GM21423 (cell line): ENCODE measurements around the gene MYO15B.
"Not testable (repeated sequence)": the region's sequence is repeated elsewhere in the genome, so short reads cannot be mapped to it uniquely, and the experiment has no call there.

Experiments
- ATAC-seq: cut with Tn5 transposase; IDR thresholded peaks from one replicate; pipeline ENCODE4 v1.9.1; 2021; ENCODE audit warnings: mild to moderate bottlenecking, moderate library complexity; ENCODE audit not compliant: unreplicated experiment

The MYO15B gene

DNA sequence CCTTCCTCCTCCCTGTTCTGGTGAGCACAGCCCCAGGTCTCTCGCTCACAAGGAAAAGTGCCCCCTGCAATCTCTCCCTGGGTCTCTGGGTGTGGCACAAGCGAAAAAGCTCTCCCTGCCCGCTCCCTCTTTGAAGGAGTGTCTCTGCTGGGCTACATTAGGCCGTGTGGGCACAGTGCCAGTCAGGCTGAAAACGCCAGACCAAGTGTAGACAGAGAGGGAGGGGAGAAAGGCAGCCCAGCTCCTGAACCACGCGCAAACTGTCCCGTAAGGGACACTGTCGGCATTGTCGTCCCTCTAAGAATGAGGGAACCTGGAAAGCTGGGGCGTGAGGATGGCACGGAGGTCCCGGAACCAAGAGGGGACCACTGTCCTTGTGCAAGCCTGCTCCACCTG lies 49.5 kb downstream of the MYO15B start:
- no peak for ATAC-seq

DNA sequence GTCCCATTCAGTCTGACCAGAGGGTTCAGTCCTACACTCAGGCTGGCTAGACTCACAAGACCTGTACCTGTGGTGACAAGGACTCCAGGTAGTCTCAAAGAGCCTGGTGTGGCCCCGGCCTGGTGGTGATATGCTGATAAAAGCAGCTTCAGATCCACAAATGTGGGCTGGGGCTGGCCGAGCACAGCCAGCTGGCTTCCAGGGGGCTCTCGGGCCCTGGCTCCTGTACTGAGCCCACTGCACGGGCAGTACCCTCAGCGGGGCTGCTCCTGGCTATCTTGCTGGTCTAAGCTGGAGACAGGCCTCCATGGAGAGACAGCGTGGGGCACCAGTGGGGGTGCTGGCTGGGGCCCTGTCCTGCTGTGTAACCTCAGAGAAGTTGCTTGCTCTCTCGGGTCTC lies 50.0 kb downstream of the MYO15B start:
- no peak for ATAC-seq

DNA sequence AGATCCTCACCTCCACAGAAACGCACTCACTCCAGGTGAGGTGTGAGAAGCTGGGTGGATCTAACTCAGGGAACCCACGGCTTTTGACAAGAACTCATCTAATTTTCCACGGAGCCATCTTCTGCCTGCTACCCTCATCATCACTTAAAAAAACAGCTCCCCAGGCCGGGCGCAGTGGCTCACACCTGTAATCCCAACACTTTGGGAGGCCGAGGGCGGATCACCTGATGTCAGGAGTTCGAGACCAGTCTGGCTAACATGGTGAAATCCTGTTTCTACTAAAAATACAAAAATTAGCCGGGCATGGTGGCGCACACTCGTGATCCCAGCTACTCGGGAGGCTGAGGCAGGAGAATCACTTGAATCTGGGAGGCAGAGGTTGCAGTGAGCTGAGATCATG lies 50.4 kb downstream of the MYO15B start:
- ATAC-seq = not testable (repeated sequence)

DNA sequence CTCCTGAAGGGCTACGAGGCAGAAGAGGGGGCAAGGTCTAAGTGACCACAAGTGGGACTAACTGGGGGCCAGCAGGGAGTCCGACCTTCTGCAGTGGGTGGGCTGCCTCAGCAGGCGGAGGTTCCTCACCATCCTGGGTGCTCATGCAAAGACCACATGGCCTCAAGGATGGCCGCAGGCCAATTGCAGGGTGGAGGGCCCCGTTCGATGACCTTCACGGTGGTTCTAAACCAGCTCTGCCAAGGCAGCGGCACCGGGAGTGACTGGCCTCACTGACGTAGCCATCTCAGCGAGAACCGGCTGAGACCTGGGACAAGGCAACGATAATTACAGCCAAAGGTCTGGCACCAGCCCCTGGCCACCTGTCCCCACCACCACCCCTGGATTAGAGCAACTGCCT lies 51.3 kb downstream of the MYO15B start:
- no peak for ATAC-seq

DNA sequence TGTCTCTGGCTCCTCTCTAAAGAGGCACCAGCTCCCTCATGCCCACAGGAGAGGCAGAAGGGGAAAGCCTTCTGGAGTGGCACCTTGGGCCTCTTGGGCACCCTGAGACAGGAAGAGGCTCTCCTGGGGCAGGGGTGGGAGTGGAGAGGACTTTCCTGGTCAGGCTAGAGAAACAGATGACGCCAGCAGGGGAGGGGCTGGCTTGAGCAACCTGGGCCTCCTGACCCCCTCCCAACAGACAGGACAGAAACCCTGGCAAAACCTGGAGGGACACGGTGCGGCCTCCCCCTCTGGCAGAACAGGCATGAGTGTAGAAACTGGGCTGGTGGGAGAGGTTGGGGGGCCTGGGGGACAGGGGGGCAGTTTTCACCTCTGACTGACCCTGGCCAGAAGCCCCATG lies 51.7 kb downstream of the MYO15B start:
- ATAC-seq = no peak

DNA sequence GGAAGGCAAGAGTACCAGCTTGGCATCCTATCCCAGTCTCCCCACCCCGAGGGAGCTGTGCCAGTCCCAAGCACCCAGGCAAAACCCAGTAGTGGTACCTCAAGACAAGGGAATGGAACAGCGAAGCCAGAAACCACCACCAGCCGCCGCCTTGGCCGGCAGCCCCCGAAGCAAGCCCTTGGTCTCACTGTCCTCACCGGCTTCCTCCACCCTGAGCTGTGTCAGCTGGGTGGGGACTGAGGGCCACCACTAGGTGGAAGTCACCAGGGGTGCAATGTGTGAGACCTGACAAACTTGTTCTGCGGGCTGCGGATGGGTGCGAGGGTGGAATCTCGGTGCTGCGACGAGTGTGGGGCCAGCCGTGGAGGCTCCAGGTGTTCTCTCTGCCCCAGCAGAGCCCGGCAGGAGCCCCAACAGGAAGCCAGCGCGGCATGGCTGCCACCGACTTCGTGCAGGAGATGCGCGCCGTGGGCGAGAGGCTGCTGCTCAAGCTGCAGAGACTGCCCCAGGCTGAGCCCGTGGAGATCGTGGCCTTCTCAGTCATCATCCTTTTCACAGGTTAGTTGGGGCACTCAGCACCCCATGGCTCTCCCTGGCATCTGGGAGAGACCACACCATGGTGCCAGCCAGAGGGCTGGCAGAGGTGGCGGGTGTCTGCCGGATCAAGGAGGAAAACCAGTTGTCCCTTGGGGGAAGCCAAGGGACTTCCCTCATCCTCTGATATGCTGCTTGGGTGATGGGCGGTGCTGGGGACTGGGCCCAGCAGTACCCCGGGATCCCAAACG lies 52.4 kb downstream of the MYO15B start:
- ATAC-seq = no peak

DNA sequence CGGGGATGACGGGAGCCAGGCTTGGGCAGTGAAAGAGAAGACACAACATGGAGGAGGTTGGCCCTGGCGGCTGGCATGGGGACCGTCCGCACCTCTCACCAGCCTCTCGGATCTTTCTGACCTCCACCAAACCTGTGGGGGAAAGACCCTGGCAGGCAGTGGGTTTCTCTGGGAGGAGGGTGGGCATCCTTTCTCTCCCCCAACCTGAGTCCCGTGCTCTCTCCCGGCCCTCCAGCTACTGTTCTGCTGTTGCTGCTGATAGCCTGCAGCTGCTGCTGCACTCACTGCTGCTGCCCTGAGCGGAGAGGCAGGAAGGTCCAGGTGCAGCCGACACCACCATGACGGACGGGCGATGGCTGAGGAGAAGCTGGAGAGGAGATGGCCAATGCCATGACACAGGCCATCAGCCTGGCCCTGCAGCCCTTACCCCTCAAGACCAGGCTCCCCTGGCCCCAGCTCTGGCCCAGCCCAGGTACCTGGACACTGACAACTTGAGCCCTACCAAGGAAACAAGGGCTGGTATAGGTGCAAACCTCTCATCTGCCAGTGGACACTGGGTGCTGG lies 53.0 kb downstream of the MYO15B start:
- ATAC-seq = no peak

DNA sequence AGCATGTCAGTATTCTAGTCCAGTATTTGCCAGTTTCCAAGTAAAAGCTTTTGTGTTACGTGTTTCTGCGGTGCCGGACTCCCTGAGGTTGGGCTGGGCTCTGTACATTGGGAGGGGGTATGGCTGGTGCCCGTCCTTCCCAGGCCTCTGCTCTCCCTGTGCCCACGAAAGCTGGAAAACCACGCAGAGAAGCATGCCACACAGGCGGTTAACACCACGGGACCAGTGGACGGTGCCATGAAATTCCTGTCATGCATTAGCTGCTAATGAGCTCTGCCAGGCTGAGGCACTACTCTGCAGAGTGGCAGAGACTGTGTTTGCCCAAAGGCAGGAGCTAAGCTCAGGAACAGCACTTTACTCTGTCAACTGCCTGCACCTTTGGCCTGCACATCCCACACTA lies 53.7 kb downstream of the MYO15B start:
- no peak for ATAC-seq

DNA sequence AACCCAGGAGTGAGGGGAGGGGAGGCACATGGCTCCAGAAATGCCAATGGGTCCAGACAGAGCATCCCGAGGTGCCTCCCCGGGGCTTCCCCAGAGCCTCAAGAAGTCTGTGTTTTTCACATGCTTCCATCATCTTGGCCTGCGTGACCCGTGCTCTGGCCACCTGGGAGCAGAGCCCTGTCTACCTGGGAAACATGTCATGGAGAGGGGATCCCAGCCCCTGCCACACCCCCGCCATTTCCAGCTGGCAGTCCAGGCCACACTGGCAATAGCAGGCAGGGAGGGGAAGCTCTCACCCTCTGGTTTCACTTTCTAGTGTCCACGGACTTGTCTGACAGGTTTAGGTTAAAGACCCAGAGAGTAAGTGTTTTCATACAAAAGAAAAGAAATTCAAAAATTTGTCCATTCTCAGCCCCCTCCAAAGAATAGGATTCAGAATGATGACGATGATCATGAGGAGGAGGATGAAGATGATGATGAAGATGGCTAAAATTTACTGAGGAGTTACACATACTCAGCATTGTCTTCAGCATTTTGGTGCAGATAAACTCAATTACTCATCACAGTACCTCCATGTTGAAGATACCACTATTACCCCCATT lies 54.7 kb downstream of the MYO15B start:
- ATAC-seq = no peak

DNA sequence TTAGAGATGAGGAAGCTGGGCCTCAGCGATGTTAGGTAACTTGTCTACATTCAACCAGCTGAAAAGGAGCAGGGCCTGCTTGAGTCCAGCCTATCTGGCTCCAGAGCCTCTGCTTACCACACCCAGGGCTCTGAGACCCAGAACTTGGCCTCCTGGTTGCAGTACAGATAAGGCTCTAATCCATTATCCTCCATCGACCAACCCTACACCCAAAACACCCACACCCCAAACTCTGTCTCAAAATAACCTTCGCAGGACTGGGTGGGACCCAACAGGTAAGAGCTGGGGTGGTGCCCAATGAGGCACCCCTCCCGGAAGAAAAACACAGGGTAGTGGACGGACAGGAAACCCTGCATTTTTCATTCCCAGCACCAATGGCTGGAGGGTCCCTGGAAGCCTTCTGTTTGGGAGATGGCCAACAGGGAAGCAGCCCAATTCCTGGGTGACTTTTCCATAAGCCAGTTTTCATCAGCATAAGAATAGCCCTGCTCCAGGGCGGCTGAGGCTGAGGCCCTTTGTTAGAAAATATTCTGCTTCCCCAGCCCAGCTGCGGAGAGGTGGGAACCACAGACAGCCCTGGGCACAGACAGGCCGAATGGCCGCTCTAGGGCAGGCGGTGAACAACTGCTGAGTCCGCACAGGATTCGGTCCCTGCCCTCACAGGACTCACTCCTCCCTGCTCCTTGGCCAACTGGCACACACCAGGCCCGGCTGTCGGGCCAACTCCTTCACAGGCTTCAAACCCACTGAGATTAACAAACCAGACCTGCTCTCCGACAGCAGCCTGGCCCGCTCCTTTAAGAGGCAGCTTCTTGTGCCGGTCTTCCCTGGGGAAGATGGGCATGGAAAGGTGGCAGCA lies 55.4 kb downstream of the MYO15B start:
- no peak for ATAC-seq

DNA sequence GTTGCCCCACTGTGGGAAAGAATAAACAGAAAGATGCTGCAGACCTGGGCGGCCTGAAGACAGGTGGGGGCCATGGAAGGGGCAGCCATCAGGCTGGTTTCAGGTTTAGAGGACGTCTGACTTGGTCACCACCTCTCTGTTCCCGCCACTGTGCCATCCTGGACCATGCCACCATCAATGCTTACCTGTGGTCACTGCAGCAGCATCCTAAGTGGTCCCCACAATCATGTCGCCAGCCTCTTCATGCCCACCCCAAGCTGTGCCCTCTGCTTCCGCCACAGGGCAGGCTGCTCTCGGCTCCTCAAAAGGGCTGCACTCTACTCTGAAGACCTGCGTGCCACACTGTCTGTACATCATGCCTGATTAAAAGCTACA lies 56.0 kb downstream of the MYO15B start:
- no peak for ATAC-seq

DNA sequence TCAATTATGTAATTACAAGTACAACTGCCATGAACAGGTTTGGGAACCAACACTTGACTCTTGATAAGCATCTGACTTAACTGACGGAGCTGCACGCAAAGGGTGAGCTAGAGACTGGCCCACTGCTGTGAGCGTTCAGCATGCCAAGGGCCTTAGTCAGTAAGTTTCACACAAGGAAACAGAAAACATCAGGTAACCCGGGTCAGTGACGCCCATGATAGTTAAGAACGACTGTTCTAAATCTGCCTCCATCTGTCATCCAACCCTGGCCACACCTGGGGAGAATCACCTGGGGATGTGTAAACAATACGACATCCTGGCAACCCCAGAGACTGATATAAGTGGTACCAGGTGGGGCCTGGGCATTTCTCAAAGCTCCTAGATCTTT lies 57.9 kb downstream of the MYO15B start:
- ATAC-seq = no peak

DNA sequence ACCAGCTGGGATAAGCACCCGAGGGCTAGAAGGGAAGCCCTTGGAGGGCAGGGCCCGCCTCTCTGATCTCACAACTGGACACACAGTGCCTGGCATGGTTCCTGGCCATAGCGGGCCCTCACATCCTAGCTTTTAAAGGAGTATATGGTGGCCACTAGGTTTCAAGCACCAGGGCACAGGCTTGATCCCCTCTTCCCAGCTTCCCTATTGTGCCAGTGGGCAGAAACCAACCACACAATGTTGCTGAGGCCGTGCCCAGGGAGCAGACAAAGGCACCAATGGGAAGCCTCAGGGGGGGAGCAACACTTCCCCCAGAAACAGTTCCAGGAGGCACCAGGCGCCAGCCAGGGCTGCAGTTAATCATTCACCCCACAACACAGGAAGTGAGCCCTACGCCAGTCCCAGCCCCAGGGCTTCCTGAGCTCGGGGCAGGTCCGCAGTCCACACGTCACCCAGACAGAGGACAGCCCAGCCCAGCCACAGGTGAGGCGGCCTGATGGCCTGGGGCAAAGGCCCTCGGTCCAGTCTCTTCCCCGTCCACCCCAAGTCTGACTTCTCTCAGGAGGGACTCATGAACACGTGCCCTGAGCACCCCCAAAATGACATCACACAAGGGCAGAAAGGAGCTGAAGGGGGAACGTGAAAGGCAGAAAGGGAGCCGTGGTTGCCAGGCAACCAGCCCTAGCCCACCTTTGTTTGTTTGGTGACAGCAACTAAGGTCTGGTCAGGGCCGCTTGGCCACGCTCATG lies 58.5 kb downstream of the MYO15B start:
- peak; percentile 89 for ATAC-seq

DNA sequence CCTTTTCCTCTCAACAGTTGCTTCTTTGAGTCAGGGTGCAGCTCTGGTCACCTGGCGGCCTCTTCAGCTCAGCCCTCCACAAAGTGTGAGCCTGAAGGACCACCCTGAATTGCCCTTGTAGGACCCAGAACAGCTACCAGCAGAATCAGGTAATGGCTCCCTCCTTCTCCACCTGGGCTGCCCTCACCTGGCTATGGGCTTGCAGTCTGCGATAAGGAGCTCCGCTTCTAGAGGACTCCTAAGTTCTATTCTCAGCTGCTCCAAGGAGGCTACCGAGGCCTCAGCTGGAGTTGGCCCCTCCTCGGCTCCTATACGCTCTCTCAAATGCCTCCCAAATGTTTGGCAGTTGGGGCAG lies 59.0 kb downstream of the MYO15B start:
- ATAC-seq = no peak

DNA sequence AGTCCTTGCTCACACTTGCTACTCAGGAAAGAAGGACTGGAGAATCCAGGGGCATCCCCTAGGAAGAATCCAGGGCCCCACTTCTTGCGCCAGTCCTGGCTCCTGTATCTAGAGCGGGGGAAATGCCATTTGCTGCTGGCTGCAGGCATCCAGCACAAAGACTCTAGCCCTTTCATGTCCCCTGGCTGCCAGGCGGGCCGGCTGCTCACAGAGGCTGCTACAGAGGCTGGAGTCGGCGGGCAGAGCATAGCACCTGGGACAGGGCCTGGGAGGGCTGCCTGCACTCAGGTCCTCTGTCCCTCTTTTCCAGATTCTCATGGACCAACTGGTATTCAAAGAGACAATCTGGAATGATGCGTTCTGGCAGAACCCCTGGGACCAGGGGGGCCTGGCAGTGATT lies 59.5 kb downstream of the MYO15B start:
- ATAC-seq = no peak

DNA sequence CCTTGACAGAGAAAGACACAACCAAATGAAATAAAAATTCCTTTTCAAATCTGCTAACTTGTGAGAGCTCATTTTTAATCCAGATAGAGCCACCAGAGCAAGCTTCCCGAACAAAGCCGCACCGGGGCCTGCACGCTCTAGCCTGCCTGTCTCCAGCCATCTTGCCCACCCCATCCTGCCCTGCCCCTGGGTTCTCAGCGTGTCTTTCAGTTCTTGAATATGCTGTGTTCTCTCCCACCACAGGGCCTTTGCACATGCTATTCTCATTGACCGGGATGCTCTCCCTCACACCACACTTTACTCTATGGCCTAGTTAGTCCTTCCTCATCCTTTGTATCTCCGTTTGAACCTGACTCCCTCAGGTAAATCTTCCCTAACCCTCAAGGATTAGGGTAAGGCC lies 60.3 kb downstream of the MYO15B start:
- ATAC-seq = no peak

DNA sequence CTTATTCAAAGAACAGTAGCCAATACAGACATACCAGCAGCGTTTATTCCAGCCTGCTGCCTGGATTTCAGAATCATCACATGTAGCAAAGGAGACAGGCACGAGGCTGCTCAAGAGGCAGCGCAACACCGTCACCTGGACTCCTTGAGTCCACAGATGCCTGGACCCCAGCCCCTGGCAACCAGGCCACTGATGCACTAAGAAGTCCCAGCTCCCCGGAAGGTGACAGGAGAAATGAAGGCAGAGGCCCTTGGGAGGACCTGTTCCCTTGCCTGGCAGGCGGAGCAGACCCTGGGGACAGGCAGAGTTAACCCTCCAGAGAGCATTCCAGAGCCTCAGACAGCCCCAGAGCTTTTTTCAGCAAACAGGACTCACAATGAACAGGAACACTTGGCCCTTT lies 62.1 kb downstream of the MYO15B start:
- no peak for ATAC-seq

DNA sequence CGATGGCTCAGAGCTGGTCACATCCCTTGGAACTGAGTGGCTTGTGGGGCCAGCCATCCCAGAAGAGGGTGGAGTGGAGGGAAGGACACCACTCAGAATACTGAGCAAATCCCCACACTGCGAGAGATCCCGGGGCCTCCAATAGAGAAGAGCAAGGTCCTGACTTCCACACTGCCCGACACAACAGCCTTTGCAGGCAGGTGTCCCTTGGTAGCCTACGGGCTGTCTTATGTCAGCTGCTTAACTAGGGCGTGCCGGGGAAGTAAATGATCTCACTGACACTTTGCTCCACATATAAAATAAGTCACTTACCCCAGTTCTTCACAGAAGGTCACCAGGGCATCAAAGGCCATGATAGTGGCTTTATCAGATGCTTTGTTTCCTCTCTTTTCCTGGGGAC lies 63.3 kb downstream of the MYO15B start:
- ATAC-seq = no peak

DNA sequence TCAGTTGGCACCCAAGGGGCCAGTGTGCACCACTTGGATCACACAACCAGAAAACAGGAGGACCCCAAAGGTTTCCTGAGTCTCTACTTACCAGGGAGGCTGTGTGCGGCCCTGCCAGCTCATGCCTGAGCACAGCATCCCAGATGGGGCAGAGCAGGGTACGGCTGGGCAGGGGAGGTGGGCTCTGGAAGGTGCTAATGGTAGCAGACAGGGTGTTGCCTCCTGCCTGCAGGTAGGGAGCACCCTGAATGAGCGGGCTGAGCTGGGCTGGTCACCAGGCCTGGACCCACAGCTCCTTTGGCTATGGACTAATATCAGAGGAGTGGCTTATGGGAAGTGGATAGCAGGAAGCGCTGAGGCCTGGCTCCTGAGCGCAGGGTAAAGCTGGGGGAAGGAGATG lies 64.7 kb downstream of the MYO15B start:
- no peak for ATAC-seq

DNA sequence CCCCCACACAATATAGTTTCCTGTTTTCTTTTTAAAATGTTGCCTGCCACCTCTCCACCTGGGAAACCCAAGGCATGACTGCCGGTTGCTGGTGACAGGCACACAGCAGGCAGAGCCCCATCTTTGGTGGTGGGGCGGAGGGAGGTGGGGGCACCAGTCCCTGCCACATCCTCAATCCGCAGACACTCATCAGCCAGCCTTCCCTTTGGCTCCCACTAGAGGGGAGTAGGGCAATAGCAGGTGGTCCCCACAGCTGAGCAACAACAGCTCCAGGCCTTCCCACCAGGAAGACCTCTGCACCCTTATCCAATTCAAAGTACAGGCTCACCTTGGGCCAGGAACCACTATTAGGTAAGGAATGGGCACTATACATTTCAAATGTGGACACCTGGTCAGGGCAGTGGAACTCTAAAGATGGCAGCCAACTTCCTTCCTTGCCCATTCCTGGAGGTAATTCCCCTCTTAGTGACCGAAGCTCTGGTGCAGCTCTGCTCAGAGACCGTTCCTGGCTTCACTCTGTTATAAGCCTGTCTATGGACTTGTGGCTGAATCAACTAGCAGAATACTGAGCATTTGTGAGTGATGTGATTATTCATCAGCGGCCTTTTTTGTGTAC lies 65.4 kb downstream of the MYO15B start:
- no peak for ATAC-seq

DNA sequence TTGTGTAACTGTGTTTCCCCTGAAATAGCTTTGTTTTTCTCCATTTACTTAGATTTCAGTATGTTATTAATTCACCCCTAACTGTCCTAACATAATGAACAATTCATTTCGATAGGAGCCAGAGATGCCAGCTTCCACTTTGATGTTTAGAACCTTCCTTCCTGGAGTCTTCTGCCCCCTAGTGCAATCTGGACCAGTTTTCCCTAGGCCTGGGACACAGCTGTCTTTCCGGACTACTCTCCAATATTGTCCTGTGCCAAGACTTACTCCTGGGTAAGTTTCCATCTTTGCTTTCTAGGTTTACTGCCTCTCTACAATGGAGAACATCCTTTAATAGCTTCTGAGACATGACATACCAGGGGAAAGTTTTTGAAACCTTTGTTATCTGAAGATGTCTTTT lies 66.6 kb downstream of the MYO15B start:
- ATAC-seq = no peak
